Sigmoid colon (tissue), 4 donors: Measurements from ENCODE around the gene ADCY1.

ENCODE experiments used
- CTCF ChIP-seq, 4 experiments: fragments of 450-650 bp in 3 of 4; fragments of 200-600 bp in 1 of 4; IDR thresholded peaks; one replicate each; pipeline ENCODE4 v1.5.1; 2016 to 2019; ENCODE audit warnings: antibody characterized with exemption in 4 of 4, mild to moderate bottlenecking in 3 of 4, moderate library complexity in 2 of 4
- POLR2AphosphoS5 ChIP-seq, 4 donors: sonication (generic); formaldehyde crosslinking; IDR thresholded peaks; one replicate each; pipeline ENCODE4 v1.6.1; 2017; ENCODE audit warnings: antibody characterized with exemption in 4 of 4

DNA sequence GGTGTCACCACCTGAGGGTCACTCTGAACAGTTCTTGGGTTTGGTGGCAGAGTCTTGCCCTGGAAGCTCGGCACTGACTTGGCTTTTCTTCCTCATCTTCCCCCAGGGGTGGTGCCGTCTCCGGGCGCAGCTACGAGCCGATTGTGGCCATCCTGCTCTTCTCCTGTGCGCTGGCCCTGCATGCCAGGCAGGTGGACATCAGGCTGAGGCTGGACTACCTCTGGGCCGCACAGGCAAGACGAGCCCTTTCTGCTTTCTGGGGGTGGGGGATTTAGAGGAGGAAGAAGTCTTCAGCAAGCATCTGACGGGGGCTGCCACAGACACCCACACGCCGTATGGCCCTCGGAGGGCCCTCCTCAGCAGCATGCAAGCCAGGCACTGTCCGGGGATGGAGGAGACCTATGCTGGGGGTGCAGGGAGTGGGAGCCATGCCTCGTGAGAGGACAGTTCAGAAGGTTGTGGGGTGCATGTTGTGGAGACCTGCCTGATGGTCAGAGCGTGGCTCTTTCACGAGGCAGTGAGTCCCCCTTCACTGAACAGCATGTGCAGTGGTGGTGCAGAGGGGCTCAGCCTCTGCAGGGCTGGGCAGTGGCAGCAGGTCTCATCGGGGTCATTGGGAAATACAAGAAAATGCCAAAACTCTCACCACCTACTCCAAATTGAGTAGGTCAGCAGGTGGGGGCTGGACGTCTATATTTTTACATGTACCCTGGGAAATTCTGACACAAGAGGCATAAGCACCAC is 112.4 kb downstream of the ADCY1 start:
- no peak for TF ChIP-seq CTCF (IDR thresholded peaks at IDR 0.05)
- no peak for TF ChIP-seq POLR2AphosphoS5 (IDR thresholded peaks at IDR 0.05)
